HepG2 (cell line): ENCODE measurements around the gene GDPD5. TPM values are rescaled to one million over a fixed set of nuclear protein-coding genes. Genes with fewer than 3 reads are reported as not detected.

Experiments
- ATAC-seq: fragments of 200-7000 bp; cut with Tn5 transposase; 3 replicates; pipeline ENCODE4 v1.9.1; 2020; ENCODE audit warnings: mild to moderate bottlenecking, moderate library complexity
- BruUV-seq: library from RNA; stranded (reverse); fragments of 400-500 nt; replicated peaks from 2 replicates; lab custom pipeline; 2021; lab: Mats Ljungman, UMichigan
- CTCF ChIA-PET: fragments of 300-600 bp; formaldehyde crosslinking; extraction: SDS; loops from one replicate; lab custom pipeline; 2021; ENCODE audit warnings: low total read pairs, inconsistent platforms, low intra/inter-chr PET ratio; lab: Yijun Ruan, JAX
- POLR2A ChIA-PET: fragments of 350-600 bp; sonication (Branson Sonifier 250); formaldehyde crosslinking; loops from one replicate; lab custom pipeline; 2020; ENCODE audit warnings: antibody characterized with exemption, inconsistent platforms; lab: Yijun Ruan, JAX
- DNase-seq: peaks from one replicate; pipeline ENCODE4 v3.0.0-alpha.2; 2015; ENCODE audit warnings: low spot score
- FAIRE-seq: peaks from 3 replicates; lab custom pipeline; 2011; peaks lifted over from hg19 to GRCh38; lab: Jason Lieb, UNC
- H2AFZ ChIP-seq: one replicate; pipeline ENCODE4 v1.6.1; 2011; ENCODE audit warnings: low read length, inconsistent platforms
- H3K27ac ChIP-seq: fragments of 300-600 bp; 3 replicates; pipeline ENCODE4 v1.8.0; 2011; ENCODE audit warnings: mixed run types, mild to moderate bottlenecking, mixed read lengths, low read length, inconsistent platforms; ENCODE audit not compliant: insufficient read depth; ENCODE audit errors: extremely low read length
- H3K27me3 ChIP-seq, 2 experiments: fragments of 200-600 bp in 1 of 2; 2 replicates in 1 of 2; 3 replicates in 1 of 2; pipeline versions ENCODE4 v1.6.0 to v1.8.0; 2011; ENCODE audit warnings: low read length in 2 of 2, mild to moderate bottlenecking in 2 of 2, moderate library complexity in 2 of 2, inconsistent platforms in 1 of 2; ENCODE audit not compliant: insufficient read depth in 2 of 2, control insufficient read depth in 1 of 2
- H3K36me3 ChIP-seq, 2 experiments: fragments of 200-600 bp in 1 of 2; replicated peaks in 1 of 2; 2 replicates in 1 of 2; 3 replicates in 1 of 2; pipeline versions ENCODE4 v1.5.1 to v1.8.0; 2011; ENCODE audit warnings: low read length in 2 of 2, inconsistent platforms in 1 of 2; ENCODE audit not compliant: insufficient read depth in 2 of 2, control insufficient read depth in 1 of 2
- H3K4me1 ChIP-seq: 2 replicates; pipeline ENCODE4 v1.5.1; 2012; ENCODE audit warnings: low read length, inconsistent platforms; ENCODE audit not compliant: insufficient read depth
- H3K4me2 ChIP-seq: 2 replicates; pipeline ENCODE4 v1.6.0; 2011; ENCODE audit warnings: low read depth, low read length, inconsistent platforms
- H3K4me3 ChIP-seq, 3 experiments: fragments of 200-600 bp in 1 of 3; sonication (generic), shearing (Covaris generic) in 1 of 3; replicated peaks in 1 of 3; 2 replicates each; pipeline ENCODE4 v1.5.1; 2011 to 2016; ENCODE audit warnings: low read length in 3 of 3, inconsistent platforms in 2 of 3, low read depth in 2 of 3, mild to moderate bottlenecking in 2 of 3, control low read depth in 1 of 3, mixed read lengths in 1 of 3; ENCODE audit not compliant: insufficient read depth in 1 of 3
- H3K79me2 ChIP-seq: one replicate; pipeline ENCODE4 v1.6.1; 2011; ENCODE audit warnings: low read length, inconsistent platforms; ENCODE audit not compliant: insufficient read depth
- H3K9ac ChIP-seq: 2 replicates; pipeline ENCODE4 v1.6.0; 2011; ENCODE audit warnings: mild to moderate bottlenecking, low read depth, low read length, inconsistent platforms; ENCODE audit not compliant: insufficient read depth
- H3K9me3 ChIP-seq: 2 replicates; pipeline ENCODE4 v1.5.1; 2012; ENCODE audit warnings: mild to moderate bottlenecking, low read length
- H4K20me1 ChIP-seq: 2 replicates; pipeline ENCODE4 v1.6.0; 2011; ENCODE audit warnings: inconsistent platforms, mild to moderate bottlenecking, low read length, moderate library complexity; ENCODE audit not compliant: insufficient read depth
- CC2D1A ChIP-seq: sonication (generic); formaldehyde crosslinking; IDR thresholded peaks from 2 replicates; pipeline ENCODE4 v1.8.1; 2023; ENCODE audit warnings: mild to moderate bottlenecking, missing genetic modification reagents
- DR1 ChIP-seq: sonication (generic); formaldehyde crosslinking; IDR thresholded peaks from 2 replicates; pipeline ENCODE4 v1.8.0; 2021; ENCODE audit warnings: mild to moderate bottlenecking, missing genetic modification reagents, inconsistent platforms
- FOXK2 ChIP-seq: fragments of 450-650 bp; IDR thresholded peaks from 2 replicates; pipeline ENCODE4 v1.6.1; 2016
- IKZF4 ChIP-seq: sonication (generic); formaldehyde crosslinking; IDR thresholded peaks from 2 replicates; pipeline ENCODE4 v1.5.1; 2020; ENCODE audit warnings: borderline replicate concordance, mild to moderate bottlenecking, low read depth, missing genetic modification reagents; ENCODE audit errors: not compliant biosample characterization
- LCORL ChIP-seq, 2 experiments: fragments of 450-650 bp in 1 of 2; sonication (generic) in 1 of 2; formaldehyde crosslinking in 1 of 2; IDR thresholded peaks; 2 replicates each; pipeline versions ENCODE4 v1.5.0 to v1.6.1; 2017 to 2020; ENCODE audit warnings: antibody characterized with exemption in 1 of 2, missing genetic modification reagents in 1 of 2
- NFKB2 ChIP-seq: sonication (generic); formaldehyde crosslinking; IDR thresholded peaks from 2 replicates; pipeline ENCODE4 v1.4.0; 2020; ENCODE audit warnings: missing genetic modification reagents, borderline replicate concordance
- TBP ChIP-seq: sonication (generic); formaldehyde crosslinking; IDR thresholded peaks from 2 replicates; pipeline ENCODE4 v1.5.0; 2020; ENCODE audit warnings: missing genetic modification reagents
- ZNF512 ChIP-seq: sonication (generic); formaldehyde crosslinking; IDR thresholded peaks from 2 replicates; pipeline ENCODE4 v1.4.0; 2020; ENCODE audit warnings: mild to moderate bottlenecking, missing genetic modification reagents
- WGBS: methylation state at CpG from one replicate; pipeline ENCODE4 v1.1.6; 2017; ENCODE audit warnings: low lambda C conversion rate; 5-methylcytosine and 5-hydroxymethylcytosine counted together
- in situ Hi-C: cut with HindIII; loops from 2 replicates; pipeline ENCODE4 v1.10.0; 2017; ENCODE audit warnings: low pct_unique_long_range_greater_than_20kb; ENCODE audit not compliant: extremely low pct_ligation_motif_present
- intact Hi-C: fragments of 100-400 bp; cut with micrococcal nuclease; formaldehyde crosslinking; loops from one replicate; pipeline ENCODE4 v1.10.0; 2022; ENCODE audit not compliant: unreplicated experiment
- polyA plus RNA-seq, 8 experiments: library from polyadenylated mRNA; depleted of rRNA in 3 of 8; stranded (reverse) in 7 of 8; unstranded in 1 of 8; fragments of >200 nt; fragmentation: Illumina TruSeq in 4 of 8; extraction: Trizol in 4 of 8; gene quantifications; 2 replicates each; pipeline versions ENCODE4 v1.2.1 to v1.2.3, GENCODE V29; 2011 to 2016; ENCODE audit warnings: low read depth in 4 of 8, missing spikeins in 1 of 8, mixed read lengths in 1 of 8; ENCODE audit not compliant: insufficient read depth in 1 of 8
- total RNA-seq, 5 experiments: library from RNA; depleted of rRNA; stranded (reverse); fragments of >200 nt; fragmentation: Illumina TruSeq; extraction: Trizol; gene quantifications; 2 replicates each; pipeline ENCODE4 v1.2.3, GENCODE V29; 2016; ENCODE audit warnings: low read depth in 1 of 5
- TF ChIP-seq, protein P1 (sequence below): sonication (generic); formaldehyde crosslinking; IDR thresholded peaks from 2 replicates; pipeline ENCODE4 v1.5.0; 2020; ENCODE audit warnings: missing genetic modification reagents

The GDPD5 gene
- total and polyA plus RNA-seq, 2 of the 13 experiments (the other 11 are each of a cell fraction or from before 2014, with no cell fraction given), result 55.0 to 67.5 TPM

GRCh38 chr11:75495749-75496304, 29.9 kb downstream of the GDPD5 start:
- H3K9ac ChIP-seq, result no peak overlapping the region
- no peak overlapping the region for H2AFZ ChIP-seq
- H3K36me3 ChIP-seq, result peaks cover 5 to 15% of the 10 kb centered on the region in 2 experiments; a peak in 3 of 5 replicates
- 69% methylated on average over 2 of the region's 4 CpGs for WGBS
- in situ Hi-C loops (loop anchor here (5.0 kb wide), 1 partner anchor 36 kb away; no protein-coding TSS in a partner anchor), intact Hi-C loops (loop anchor here (1.0 to 2.0 kb wide), 2 partner anchors 29 to 36 kb away; partner anchors contain the start of gene GDPD5)
- no peak overlapping the region for H3K4me2 ChIP-seq
- CTCF ChIA-PET, result interaction anchor here (1.3 kb wide), 1 partner anchor 37 kb away, joined by 11 read pairs; no protein-coding TSS in a partner anchor
- no peak for FAIRE-seq
- H3K9me3 ChIP-seq, result no peaks in the 10 kb centered on the region
- DNase-seq, result no peak
- ATAC-seq, result peak; percentile 10; the same call in 2 of the 3 replicates
- H4K20me1 ChIP-seq, result peaks cover 33% of the 10 kb centered on the region
- H3K4me1 ChIP-seq, result peaks cover 54% of the 10 kb centered on the region
- no peak overlapping the region for H3K4me3 ChIP-seq
- no TSS peak for BruUV-seq
- peaks cover 6% of the 10 kb centered on the region for H3K79me2 ChIP-seq
- TF ChIP-seq DR1 (CRISPR knock-in tag) (no peak), ZNF512 (no peak), IKZF4 (CRISPR knock-in tag) (no peak), NFKB2 (peak; percentile 21; the same call in 1 of the 2 replicates), FOXK2 (no peak), TBP (CRISPR knock-in tag) (no peak), LCORL (IDR thresholded peaks at IDR 0.05) (no peak), LCORL (CRISPR knock-in tag; IDR thresholded peaks at IDR 0.05) (0 out of 2 replicates have a peak, but pooled peaks have one; percentile 4), CC2D1A (CRISPR knock-in tag) (no peak)
- TF ChIP-seq, protein P1, sequence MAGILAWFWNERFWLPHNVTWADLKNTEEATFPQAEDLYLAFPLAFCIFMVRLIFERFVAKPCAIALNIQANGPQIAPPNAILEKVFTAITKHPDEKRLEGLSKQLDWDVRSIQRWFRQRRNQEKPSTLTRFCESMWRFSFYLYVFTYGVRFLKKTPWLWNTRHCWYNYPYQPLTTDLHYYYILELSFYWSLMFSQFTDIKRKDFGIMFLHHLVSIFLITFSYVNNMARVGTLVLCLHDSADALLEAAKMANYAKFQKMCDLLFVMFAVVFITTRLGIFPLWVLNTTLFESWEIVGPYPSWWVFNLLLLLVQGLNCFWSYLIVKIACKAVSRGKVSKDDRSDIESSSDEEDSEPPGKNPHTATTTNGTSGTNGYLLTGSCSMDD (CRISPR knock-in tag), result no peak
- H3K27me3 ChIP-seq, result no peaks in the 10 kb centered on the region
- H3K27ac ChIP-seq, result no peak overlapping the region
- POLR2A ChIA-PET, result no interaction called here
